ENCODE results near the gene KSR2. TPM values are rescaled to one million over a fixed set of nuclear protein-coding genes. Genes with fewer than 3 reads are reported as not detected.

The KSR2 gene
- total RNA-seq, 1 donor from 2014 or later, result 0.25 TPM

- H3K9me3 ChIP-seq, result no peaks in the 10 kb centered on the region
- H3K4me3 ChIP-seq, result no peak overlapping the region
- no peak for DNase-seq (ENCODE audit: extremely low spot score in 2 of 2)
- no peaks in the 10 kb centered on the region for H3K4me1 ChIP-seq
- no peak overlapping the region for H3K27ac ChIP-seq
- no peaks in the 10 kb centered on the region for H3K36me3 ChIP-seq
- no peak for TF ChIP-seq CTCF (IDR thresholded peaks at IDR 0.05)
- no peak for TF ChIP-seq POLR2AphosphoS5 (IDR thresholded peaks at IDR 0.05; ENCODE audit: insufficient read depth in 1 of 2, low read depth in 1 of 2)
- TF ChIP-seq POLR2A (IDR thresholded peaks at IDR 0.05), result no peak
- H3K27me3 ChIP-seq, result no peaks in the 10 kb centered on the region
- intact Hi-C loops (cut with DNase I), result no loop called here
Measured at GRCh38 chr12:117921929-117922777, 46.6 kb downstream of the KSR2 start.

- DNase-seq (ENCODE audit: extremely low spot score in 2 of 2), result no peak
- H3K4me3 ChIP-seq, result no peak overlapping the region
- no peaks in the 10 kb centered on the region for H3K27me3 ChIP-seq
- TF ChIP-seq POLR2AphosphoS5 (IDR thresholded peaks at IDR 0.05; ENCODE audit: insufficient read depth in 1 of 2, low read depth in 1 of 2) (no peak), CTCF (IDR thresholded peaks at IDR 0.05) (no peak), POLR2A (IDR thresholded peaks at IDR 0.05) (no peak)
- intact Hi-C loops (cut with DNase I), result no loop called here
- no peaks in the 10 kb centered on the region for H3K4me1 ChIP-seq
- H3K27ac ChIP-seq, result no peak overlapping the region
- H3K36me3 ChIP-seq, result no peaks in the 10 kb centered on the region
- H3K9me3 ChIP-seq, result no peaks in the 10 kb centered on the region
Measured at GRCh38 chr12:117919479-117919878, 49.3 kb downstream of the KSR2 start.

GRCh38 chr12:117914686-117915085, 54.1 kb downstream of the KSR2 start:
- Histone ChIP-seq H3K27me3 (no peaks in the 10 kb centered on the region), H3K4me3 (no peak overlapping the region), H3K4me1 (no peaks in the 10 kb centered on the region), H3K27ac (no peak overlapping the region), H3K9me3 (no peaks in the 10 kb centered on the region), H3K36me3 (no peaks in the 10 kb centered on the region)
- no peak for TF ChIP-seq POLR2A (IDR thresholded peaks at IDR 0.05)
- intact Hi-C loops (cut with DNase I), result no loop called here
- DNase-seq (ENCODE audit: extremely low spot score in 2 of 2), result no peak

GRCh38 chr12:117912756-117913155, 56.0 kb downstream of the KSR2 start:
- no peaks in the 10 kb centered on the region for H3K4me1 ChIP-seq
- no peaks in the 10 kb centered on the region for H3K9me3 ChIP-seq
- H3K4me3 ChIP-seq, result no peak overlapping the region
- H3K36me3 ChIP-seq, result no peaks in the 10 kb centered on the region
- H3K27me3 ChIP-seq, result no peaks in the 10 kb centered on the region
- intact Hi-C loops (cut with DNase I), result no loop called here
- DNase-seq (ENCODE audit: extremely low spot score in 2 of 2), result no peak
- no peak for TF ChIP-seq POLR2A (IDR thresholded peaks at IDR 0.05)
- TF ChIP-seq CTCF (IDR thresholded peaks at IDR 0.05), result no peak
- TF ChIP-seq POLR2AphosphoS5 (IDR thresholded peaks at IDR 0.05; ENCODE audit: insufficient read depth in 1 of 2, low read depth in 1 of 2), result no peak
- no peak overlapping the region for H3K27ac ChIP-seq

GRCh38 chr12:117908411-117908810, 60.4 kb downstream of the KSR2 start:
- Histone ChIP-seq H3K36me3 (no peaks in the 10 kb centered on the region), H3K27me3 (no peaks in the 10 kb centered on the region), H3K9me3 (no peaks in the 10 kb centered on the region), H3K27ac (no peak overlapping the region), H3K4me1 (no peaks in the 10 kb centered on the region), H3K4me3 (no peak overlapping the region)
- no peak for TF ChIP-seq POLR2AphosphoS5 (IDR thresholded peaks at IDR 0.05; ENCODE audit: insufficient read depth in 1 of 2, low read depth in 1 of 2)
- no peak for TF ChIP-seq CTCF (IDR thresholded peaks at IDR 0.05)
- no peak for TF ChIP-seq POLR2A (IDR thresholded peaks at IDR 0.05)
- DNase-seq (ENCODE audit: extremely low spot score in 2 of 2), result no peak
- intact Hi-C loops (cut with DNase I), result no loop called here
